Psoas muscle (tissue), 8 donors: Measurements from ENCODE around the gene WSCD2. TPM values are rescaled to one million over a fixed set of nuclear protein-coding genes. Genes with fewer than 3 reads are reported as not detected.

Source experiments
- ATAC-seq, 4 donors: fragments of 200-7000 bp; cut with Tn5 transposase; one replicate each; pipeline ENCODE4 v1.9.1; 2020; ENCODE audit warnings: moderate library complexity in 3 of 4, mild to moderate bottlenecking in 2 of 4
- DNase-seq, 2 donors: peaks; one replicate each; pipeline ENCODE4 v3.0.0-alpha.2; 2020
- H3K27ac ChIP-seq: fragments of 200-600 bp; one replicate; pipeline ENCODE4 v1.8.0; 2022
- H3K27me3 ChIP-seq, 3 donors: fragments of 200-600 bp in 1 of 3; one replicate each; pipeline versions ENCODE4 v1.6.1 to v1.8.0; 2013 to 2022; ENCODE audit warnings: low read length in 2 of 3, mild to moderate bottlenecking in 2 of 3, moderate library complexity in 1 of 3; ENCODE audit not compliant: insufficient read depth in 3 of 3
- H3K36me3 ChIP-seq, 2 donors: fragments of 200-600 bp in 1 of 2; one replicate each; pipeline versions ENCODE4 v1.6.1 to v1.8.0; 2013 to 2022; ENCODE audit warnings: low read depth in 1 of 2, mild to moderate bottlenecking in 1 of 2, moderate library complexity in 1 of 2; ENCODE audit not compliant: insufficient read depth in 1 of 2
- H3K4me1 ChIP-seq: fragments of 200-600 bp; one replicate; pipeline ENCODE4 v1.8.0; 2022
- H3K4me3 ChIP-seq: fragments of 200-600 bp; one replicate; pipeline ENCODE4 v1.8.0; 2022; ENCODE audit warnings: mild to moderate bottlenecking
- H3K9me3 ChIP-seq: fragments of 200-600 bp; one replicate; pipeline ENCODE4 v1.8.0; 2022
- WGBS, 3 donors: extraction: QIAGEN DNeasy Blood & Tissue Kit; methylation state at CpG; one replicate each; pipeline versions ENCODE4 v1.1.6 to v1.1.7; 2013; 5-methylcytosine and 5-hydroxymethylcytosine counted together
- intact Hi-C, 2 donors: fragments of 100-400 bp; cut with DNase I; formaldehyde crosslinking; loops; one replicate each; pipeline versions ENCODE4 v1.11.0 to v1.14.2; 2022
- polyA plus RNA-seq, 3 donors: library from polyadenylated mRNA; stranded (reverse); fragments of 200-250 nt; gene quantifications; one replicate each; pipeline ENCODE4 v1.2.3, GENCODE V29; 2013
- total RNA-seq, 4 donors: library from RNA; stranded (reverse); fragmentation: NEBNext Ultra II Directional in 2 of 4; extraction: Animal tissue kit (Norgen Biotek cat#: 25700) in 2 of 4; gene quantifications; one replicate each; pipeline versions ENCODE4 v1.2.1 to v1.2.4, GENCODE V29; 2021 to 2023
- TF ChIP-seq, protein P1 (sequence below): fragments of 200-600 bp; IDR thresholded peaks from one replicate; pipeline ENCODE4 v1.8.0; 2022; ENCODE audit warnings: antibody characterized with exemption
- donor health status: healthy with polysubstance abuse.
- donor health status: DM: no; HTN: no; CAD: no; lungs with moderate emphysema.
- donor health status: Bipolar disorder and iron deficiency.
- donor health status: healthy.
- donor health status: DM: yes; HTN: yes; CAD: no.
- donor health status: DM: no; HTN: no; CAD: no.
- donor health status: DM: no; HTN: no; CAD: no.
- donor health status: DM: yes; HTN: yes; CAD: no.

WSCD2 gene
- total and polyA plus RNA-seq, 7 donors = 0.01 to 0.21 TPM; not detected in 5

DNA sequence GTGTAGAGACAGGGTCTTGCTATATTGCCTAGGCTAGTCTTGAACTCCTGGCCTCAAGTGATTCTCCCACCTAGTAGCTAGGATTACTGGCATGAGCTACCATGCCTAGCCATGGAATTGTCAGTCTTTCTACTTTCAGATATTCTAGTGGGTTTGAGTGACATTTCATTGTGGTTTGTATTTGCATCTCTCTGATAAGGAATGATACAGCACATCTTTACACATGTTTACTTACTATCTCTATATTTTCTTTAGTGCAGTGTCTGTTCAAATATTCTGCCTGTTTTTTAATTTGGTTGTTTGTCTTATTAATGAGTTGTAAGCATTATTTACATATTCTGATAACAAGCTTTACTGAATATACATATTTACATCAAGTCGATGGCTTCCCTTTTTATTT is 136.4 kb downstream of the WSCD2 start:
- intact Hi-C loops = no loop called here
- Histone ChIP-seq H3K4me1 (no peaks in the 10 kb centered on the region), H3K36me3 (no peaks in the 10 kb centered on the region), H3K9me3 (peaks cover 8% of the 10 kb centered on the region), H3K4me3 (no peak overlapping the region), H3K27ac (no peak overlapping the region), H3K27me3 (no peaks in the 10 kb centered on the region)
- 91% methylated on average over 1 of the region's 1 CpG for WGBS, 3 donors
- DNase-seq = no peak
- ATAC-seq = no peak
- TF ChIP-seq, protein P1, sequence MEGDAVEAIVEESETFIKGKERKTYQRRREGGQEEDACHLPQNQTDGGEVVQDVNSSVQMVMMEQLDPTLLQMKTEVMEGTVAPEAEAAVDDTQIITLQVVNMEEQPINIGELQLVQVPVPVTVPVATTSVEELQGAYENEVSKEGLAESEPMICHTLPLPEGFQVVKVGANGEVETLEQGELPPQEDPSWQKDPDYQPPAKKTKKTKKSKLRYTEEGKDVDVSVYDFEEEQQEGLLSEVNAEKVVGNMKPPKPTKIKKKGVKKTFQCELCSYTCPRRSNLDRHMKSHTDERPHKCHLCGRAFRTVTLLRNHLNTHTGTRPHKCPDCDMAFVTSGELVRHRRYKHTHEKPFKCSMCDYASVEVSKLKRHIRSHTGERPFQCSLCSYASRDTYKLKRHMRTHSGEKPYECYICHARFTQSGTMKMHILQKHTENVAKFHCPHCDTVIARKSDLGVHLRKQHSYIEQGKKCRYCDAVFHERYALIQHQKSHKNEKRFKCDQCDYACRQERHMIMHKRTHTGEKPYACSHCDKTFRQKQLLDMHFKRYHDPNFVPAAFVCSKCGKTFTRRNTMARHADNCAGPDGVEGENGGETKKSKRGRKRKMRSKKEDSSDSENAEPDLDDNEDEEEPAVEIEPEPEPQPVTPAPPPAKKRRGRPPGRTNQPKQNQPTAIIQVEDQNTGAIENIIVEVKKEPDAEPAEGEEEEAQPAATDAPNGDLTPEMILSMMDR = no peak

DNA sequence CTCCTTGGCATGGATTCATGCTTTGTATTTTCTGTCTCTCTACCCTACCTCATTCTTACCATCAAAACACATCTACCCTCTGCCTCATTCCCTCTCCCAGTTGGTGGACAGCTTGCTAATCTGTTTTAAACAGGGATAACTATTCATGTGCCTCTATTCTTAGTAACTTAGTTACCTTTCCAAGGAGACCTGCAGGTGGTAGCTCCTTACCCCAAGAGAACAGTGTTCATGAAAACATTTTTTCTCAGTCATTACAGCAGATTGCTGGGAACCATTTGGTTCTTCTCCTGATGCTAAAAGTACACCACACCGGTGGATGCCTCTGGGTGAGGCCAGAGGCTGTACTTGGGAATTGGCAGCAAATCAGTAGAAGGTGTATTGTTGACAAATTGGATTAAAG is 137.0 kb downstream of the WSCD2 start:
- Histone ChIP-seq H3K27me3 (no peaks in the 10 kb centered on the region), H3K9me3 (peaks cover 3% of the 10 kb centered on the region), H3K4me1 (no peaks in the 10 kb centered on the region), H3K27ac (no peak overlapping the region), H3K36me3 (no peaks in the 10 kb centered on the region), H3K4me3 (no peak overlapping the region)
- TF ChIP-seq, protein P1 = no peak
- DNase-seq (no peak), ATAC-seq (no peak)
- WGBS, 3 donors = 76 to 79% (median 77%) methylated on average over 1 of the region's 1 CpG
- intact Hi-C loops = no loop called here

DNA sequence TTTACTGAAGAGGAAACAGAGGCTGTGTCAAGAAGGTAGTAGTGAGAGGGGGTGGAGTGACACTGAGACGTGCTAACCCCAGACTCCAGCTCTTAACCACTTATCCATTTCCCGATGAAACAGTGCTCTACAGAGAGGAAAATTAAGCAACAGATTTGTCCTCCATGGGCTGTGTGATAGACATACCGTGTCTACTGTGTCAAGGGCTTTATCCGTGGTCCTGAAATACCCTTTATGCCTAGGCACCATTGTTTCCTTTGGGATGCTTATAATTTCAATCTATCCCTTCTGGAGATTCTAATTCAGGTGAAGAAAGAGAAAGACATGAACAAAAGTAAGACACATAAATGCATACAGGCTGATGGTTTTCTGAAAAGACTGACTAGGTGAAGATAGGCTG is 138.4 kb downstream of the WSCD2 start:
- Histone ChIP-seq H3K27ac (no peak overlapping the region), H3K4me1 (no peaks in the 10 kb centered on the region), H3K9me3 (no peaks in the 10 kb centered on the region), H3K4me3 (no peak overlapping the region), H3K36me3 (no peaks in the 10 kb centered on the region), H3K27me3 (no peaks in the 10 kb centered on the region)
- intact Hi-C loops = no loop called here
- TF ChIP-seq, protein P1 = no peak
- ATAC-seq (no peak), DNase-seq (no peak)
- 54 to 72% (median 69%) methylated on average over 4 of the region's 4 CpGs for WGBS, 3 donors

DNA sequence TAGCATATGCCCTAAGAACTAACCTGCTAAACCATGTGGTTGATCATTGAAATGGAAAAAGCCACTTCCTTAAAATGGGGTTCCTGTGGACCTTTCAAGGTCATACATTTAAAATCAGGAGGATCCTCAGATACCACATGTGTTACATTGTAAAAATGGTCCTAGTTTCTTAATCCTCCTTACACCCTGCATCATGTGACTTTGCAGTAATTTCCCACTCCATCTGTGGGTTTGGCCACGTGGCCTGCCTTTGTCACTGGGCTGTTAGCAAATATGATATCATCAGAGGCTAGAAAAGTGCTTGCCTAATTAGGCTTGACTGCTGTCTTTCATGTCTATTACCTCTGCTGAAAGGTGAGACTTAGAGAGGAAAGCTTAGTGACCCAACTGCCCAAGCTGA is 139.3 kb downstream of the WSCD2 start:
- no peaks in the 10 kb centered on the region for H3K9me3 ChIP-seq
- TF ChIP-seq, protein P1 = no peak
- intact Hi-C loops = no loop called here
- H3K27me3 ChIP-seq = no peaks in the 10 kb centered on the region
- DNase-seq (no peak), ATAC-seq (no peak)
- H3K4me3 ChIP-seq = no peak overlapping the region
- H3K4me1 ChIP-seq = no peaks in the 10 kb centered on the region
- 24 to 26% (median 24%) methylated on average over 1 of the region's 1 CpG for WGBS, 3 donors
- H3K36me3 ChIP-seq = no peaks in the 10 kb centered on the region
- no peak overlapping the region for H3K27ac ChIP-seq

DNA sequence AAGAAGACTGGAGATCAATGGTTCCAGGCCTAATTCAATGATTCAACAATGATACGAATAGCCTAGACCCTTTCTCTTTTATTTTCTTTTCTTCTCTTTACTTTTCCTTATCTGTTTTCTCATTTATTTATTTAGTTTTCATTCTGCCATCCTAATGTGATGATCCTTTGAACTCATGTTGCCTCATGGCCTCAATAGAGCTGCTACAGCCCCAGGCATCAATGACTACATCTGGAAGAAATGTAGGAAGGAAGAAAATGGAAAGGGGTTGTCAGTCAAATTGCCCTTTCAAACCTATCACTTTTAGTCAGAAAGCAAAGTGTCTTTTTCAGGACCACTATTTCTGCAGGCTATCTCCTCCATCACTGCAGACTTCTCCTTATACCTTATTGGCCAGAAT is 140.1 kb downstream of the WSCD2 start:
- WGBS, 3 donors = 77 to 87% (median 81%) methylated on average over 1 of the region's 1 CpG

More for the DNA sequence above, 140.1 kb downstream of the WSCD2 start:
- Histone ChIP-seq H3K27me3 (no peaks in the 10 kb centered on the region), H3K4me3 (no peak overlapping the region), H3K27ac (no peak overlapping the region), H3K36me3 (no peaks in the 10 kb centered on the region), H3K4me1 (no peaks in the 10 kb centered on the region), H3K9me3 (no peaks in the 10 kb centered on the region)
- DNase-seq (no peak), ATAC-seq (no peak)
- TF ChIP-seq, protein P1 = no peak
- intact Hi-C loops = no loop called here
